Measurements from ENCODE around the gene PC.

DNA sequence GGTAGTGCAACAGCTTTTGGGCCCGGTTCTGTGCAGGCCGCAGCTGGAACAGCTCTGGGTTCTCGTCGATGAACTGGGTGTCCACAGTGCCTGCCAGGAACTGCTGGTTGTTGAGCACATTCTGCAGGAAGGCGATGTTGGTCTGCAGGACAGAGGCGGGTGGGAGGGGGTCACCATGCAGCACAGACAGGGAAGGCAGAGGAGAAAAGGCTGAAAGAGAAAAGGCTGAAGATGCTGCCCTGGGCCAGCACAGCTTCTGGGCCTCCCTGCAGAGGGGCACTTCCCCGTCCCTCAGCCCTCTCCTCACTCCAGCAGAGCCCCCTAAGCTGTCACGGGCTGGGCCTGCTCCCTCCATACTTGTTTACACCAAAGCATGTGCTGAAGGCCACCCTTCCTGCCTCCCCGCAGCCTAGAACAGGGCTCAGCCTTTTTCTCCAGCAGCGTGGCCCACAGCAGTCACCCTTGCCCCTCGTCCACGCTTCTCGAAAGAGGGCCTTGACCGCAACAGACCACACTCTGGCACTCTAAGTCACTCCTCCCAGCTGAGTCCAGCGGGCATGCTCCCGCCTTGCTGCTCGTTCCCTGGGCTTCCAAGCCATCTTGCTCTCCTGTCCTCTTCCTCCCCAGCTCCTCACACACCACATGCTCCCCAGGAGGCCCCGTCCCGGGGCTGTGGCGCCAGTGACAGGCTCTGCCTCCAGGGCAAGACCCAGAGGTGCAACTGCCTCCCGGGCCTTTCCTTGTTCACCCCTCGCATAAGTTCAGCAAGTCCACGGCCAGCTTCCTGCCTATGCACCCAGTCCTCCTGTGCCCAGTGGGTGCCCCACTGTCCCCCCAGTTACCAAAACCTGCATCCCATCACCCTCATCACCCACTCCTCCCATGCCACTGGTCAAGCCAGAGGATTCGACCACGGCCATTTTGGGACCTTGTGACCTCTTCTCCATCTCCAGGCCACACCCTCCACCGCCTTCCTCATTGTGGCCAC is 104.6 kb downstream of the PC start:
- TF ChIP-seq, protein P1, sequence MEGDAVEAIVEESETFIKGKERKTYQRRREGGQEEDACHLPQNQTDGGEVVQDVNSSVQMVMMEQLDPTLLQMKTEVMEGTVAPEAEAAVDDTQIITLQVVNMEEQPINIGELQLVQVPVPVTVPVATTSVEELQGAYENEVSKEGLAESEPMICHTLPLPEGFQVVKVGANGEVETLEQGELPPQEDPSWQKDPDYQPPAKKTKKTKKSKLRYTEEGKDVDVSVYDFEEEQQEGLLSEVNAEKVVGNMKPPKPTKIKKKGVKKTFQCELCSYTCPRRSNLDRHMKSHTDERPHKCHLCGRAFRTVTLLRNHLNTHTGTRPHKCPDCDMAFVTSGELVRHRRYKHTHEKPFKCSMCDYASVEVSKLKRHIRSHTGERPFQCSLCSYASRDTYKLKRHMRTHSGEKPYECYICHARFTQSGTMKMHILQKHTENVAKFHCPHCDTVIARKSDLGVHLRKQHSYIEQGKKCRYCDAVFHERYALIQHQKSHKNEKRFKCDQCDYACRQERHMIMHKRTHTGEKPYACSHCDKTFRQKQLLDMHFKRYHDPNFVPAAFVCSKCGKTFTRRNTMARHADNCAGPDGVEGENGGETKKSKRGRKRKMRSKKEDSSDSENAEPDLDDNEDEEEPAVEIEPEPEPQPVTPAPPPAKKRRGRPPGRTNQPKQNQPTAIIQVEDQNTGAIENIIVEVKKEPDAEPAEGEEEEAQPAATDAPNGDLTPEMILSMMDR (IDR thresholded peaks at IDR 0.05; ENCODE audit: poor library complexity) = no peak
- TF ChIP-seq EZH2 (IDR thresholded peaks at IDR 0.05; ENCODE audit: borderline replicate concordance) = no peak

All from hepatocyte (in vitro differentiated cells).